Neuronal stem cell (in vitro differentiated cells): ENCODE data around the gene GLCCI1.
"Not testable (repeated sequence)": the region's sequence is repeated elsewhere in the genome, so short reads cannot be mapped to it uniquely, and the experiment has no call there.

Source experiments
- DNase-seq: peaks from one replicate; pipeline ENCODE4 v3.0.0-alpha.2; 2013; ENCODE audit warnings: low spot score
- H2AFZ ChIP-seq: one replicate; pipeline ENCODE4 v1.6.1; 2013; ENCODE audit warnings: mild to moderate bottlenecking, low read length, inconsistent platforms
- H2AK5ac ChIP-seq: 2 replicates; pipeline ENCODE4 v1.6.1; 2013; ENCODE audit warnings: low read depth, mild to moderate bottlenecking, inconsistent platforms, low read length, moderate library complexity, mixed read lengths
- H2BK120ac ChIP-seq: 2 replicates; pipeline ENCODE4 v1.6.1; 2013; ENCODE audit warnings: low read depth, mild to moderate bottlenecking, inconsistent platforms, low read length, moderate library complexity, mixed read lengths
- H2BK12ac ChIP-seq: one replicate; pipeline ENCODE4 v1.6.1; 2013; ENCODE audit warnings: low read length, inconsistent platforms
- H2BK15ac ChIP-seq: 2 replicates; pipeline ENCODE4 v1.6.1; 2013; ENCODE audit warnings: mild to moderate bottlenecking, low read length, inconsistent platforms, mixed read lengths
- H2BK5ac ChIP-seq: one replicate; pipeline ENCODE4 v1.6.1; 2013; ENCODE audit warnings: inconsistent platforms, mild to moderate bottlenecking, low read length, moderate library complexity
- H3K14ac ChIP-seq: one replicate; pipeline ENCODE4 v1.6.1; 2013; ENCODE audit warnings: low read length, inconsistent platforms
- H3K18ac ChIP-seq: 2 replicates; pipeline ENCODE4 v1.6.1; 2013; ENCODE audit warnings: low read length, inconsistent platforms
- H3K23ac ChIP-seq: 2 replicates; pipeline ENCODE4 v1.6.1; 2013; ENCODE audit warnings: low read depth, mild to moderate bottlenecking, mixed read lengths, low read length, inconsistent platforms; ENCODE audit not compliant: poor library complexity
- H3K27ac ChIP-seq: replicated peaks from 3 replicates; pipeline ENCODE4 v1.5.1; 2013; ENCODE audit warnings: low read length, inconsistent platforms
- H3K27me3 ChIP-seq, 3 experiments: 2 replicates each; pipeline ENCODE4 v1.6.1; 2013; ENCODE audit warnings: low read length in 3 of 3, mild to moderate bottlenecking in 2 of 3, inconsistent platforms in 1 of 3, low read depth in 1 of 3, mixed read lengths in 1 of 3, moderate library complexity in 1 of 3; ENCODE audit not compliant: control insufficient read depth in 3 of 3, insufficient read depth in 3 of 3
- H3K36me3 ChIP-seq, 2 donors: replicated peaks in 1 of 2; 2 replicates each; pipeline ENCODE4 v1.6.1; 2013; ENCODE audit warnings: low read length in 2 of 2; ENCODE audit not compliant: control insufficient read depth in 2 of 2, insufficient read depth in 2 of 2
- H3K4ac ChIP-seq: 2 replicates; pipeline ENCODE4 v1.6.1; 2013; ENCODE audit warnings: inconsistent platforms, mild to moderate bottlenecking, low read length, moderate library complexity
- H3K4me1 ChIP-seq, 2 donors: 1 replicate in 1 of 2; 2 replicates in 1 of 2; pipeline ENCODE4 v1.6.1; 2013; ENCODE audit warnings: low read length in 2 of 2, low read depth in 1 of 2; ENCODE audit not compliant: control insufficient read depth in 2 of 2, insufficient read depth in 1 of 2
- H3K4me2 ChIP-seq: one replicate; pipeline ENCODE4 v1.6.1; 2013; ENCODE audit warnings: mild to moderate bottlenecking, low read length, inconsistent platforms; ENCODE audit not compliant: insufficient read depth, poor library complexity, severe bottlenecking
- H3K4me3 ChIP-seq, 2 donors: 2 replicates each; pipeline ENCODE4 v1.5.1; 2013; ENCODE audit warnings: low read length in 2 of 2, mild to moderate bottlenecking in 2 of 2, inconsistent platforms in 1 of 2, moderate library complexity in 1 of 2
- H3K79me1 ChIP-seq: one replicate; pipeline ENCODE4 v1.6.1; 2013; ENCODE audit warnings: low read depth, mild to moderate bottlenecking, inconsistent platforms, low read length, moderate library complexity
- H3K9ac ChIP-seq: one replicate; pipeline ENCODE4 v1.6.1; 2013; ENCODE audit warnings: mild to moderate bottlenecking, low read depth, low read length, inconsistent platforms; ENCODE audit not compliant: poor library complexity
- H3K9me3 ChIP-seq, 2 donors: replicated peaks in 1 of 2; 2 replicates each; pipeline versions ENCODE3 to v1.6.1; 2013; ENCODE audit warnings: low read length in 2 of 2, mild to moderate bottlenecking in 2 of 2, inconsistent platforms in 1 of 2, low read depth in 1 of 2, mixed read lengths in 1 of 2, moderate library complexity in 1 of 2; ENCODE audit not compliant: control insufficient read depth in 2 of 2, insufficient read depth in 1 of 2
- H4K8ac ChIP-seq: one replicate; pipeline ENCODE4 v1.6.1; 2013; ENCODE audit warnings: low read depth, mild to moderate bottlenecking, inconsistent platforms, low read length, moderate library complexity
- H4K91ac ChIP-seq: one replicate; pipeline ENCODE4 v1.6.1; 2013; ENCODE audit warnings: low read length, low read depth, mild to moderate bottlenecking, inconsistent platforms; ENCODE audit not compliant: poor library complexity
- WGBS, 2 donors: extraction: QIAGEN DNeasy Blood & Tissue Kit; methylation state at CpG; one replicate each; pipeline ENCODE4 v1.1.7; 2013; ENCODE audit warnings: missing lambda C conversion rate in 2 of 2, mixed read lengths in 1 of 2; ENCODE audit not compliant: insufficient read length in 2 of 2, insufficient replicate concordance in 1 of 2; ENCODE audit errors: extremely low coverage in 2 of 2; 5-methylcytosine and 5-hydroxymethylcytosine counted together

GLCCI1 gene

DNA sequence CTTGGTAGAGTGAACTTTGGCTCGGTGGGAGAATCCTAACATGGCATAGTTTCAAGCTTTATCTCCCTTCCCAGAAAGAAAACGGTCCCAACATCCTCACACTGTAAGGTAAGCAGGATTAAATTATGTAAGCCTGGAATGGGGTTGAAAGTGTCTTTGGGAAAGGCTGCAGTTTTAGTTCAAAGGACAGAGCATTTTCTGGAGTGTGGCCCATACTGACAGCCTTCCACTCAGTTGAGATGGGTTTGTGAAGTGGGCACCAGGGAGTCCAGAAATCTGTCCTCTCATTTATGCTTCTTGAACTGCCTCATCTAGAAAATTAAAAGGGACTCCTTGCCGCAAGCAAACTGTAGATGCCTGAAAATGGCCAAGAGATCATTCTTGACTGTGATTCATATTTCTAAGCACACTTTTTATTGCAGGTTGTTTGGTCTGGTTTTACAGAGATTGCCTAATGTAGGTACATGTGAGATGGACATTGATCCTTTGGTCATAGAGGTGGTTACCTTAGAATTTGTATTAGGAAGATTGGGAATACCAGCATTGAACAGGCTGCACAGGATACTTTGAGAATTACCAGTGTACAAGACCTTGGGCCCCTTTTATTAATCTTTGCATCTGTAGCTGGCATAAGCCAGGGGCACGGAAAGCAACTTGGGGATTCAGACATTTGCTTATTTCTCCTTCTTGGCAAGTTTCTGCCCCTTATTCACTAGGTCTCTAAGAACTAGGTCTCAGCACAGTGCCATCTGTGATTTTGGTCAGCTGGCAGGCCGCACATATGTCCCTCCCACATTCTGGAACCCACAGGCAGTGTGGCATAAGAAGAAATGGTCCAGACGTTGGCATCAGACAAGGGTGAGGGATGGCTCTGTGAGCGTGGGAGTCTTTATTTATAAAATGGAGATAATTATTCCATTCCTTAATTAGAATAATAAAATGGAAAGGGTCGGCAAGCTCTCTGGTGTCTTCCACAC is 125.9 kb downstream of the GLCCI1 start:
- Histone ChIP-seq H2BK15ac (no peak overlapping the region), H3K9ac (no peak overlapping the region), H2BK12ac (no peak overlapping the region), H3K4me1 (no peaks in the 10 kb centered on the region), H3K79me1 (no peaks in the 10 kb centered on the region), H2AFZ (no peak overlapping the region), H2BK120ac (no peak overlapping the region), H4K91ac (no peak overlapping the region), H3K14ac (no peak overlapping the region), H3K4ac (no peak overlapping the region), H2BK5ac (no peak overlapping the region), H3K9me3 (peaks cover 0 to 4% of the 10 kb centered on the region in 2 donors), H3K4me3 (no peak overlapping the region), H3K27me3 (no peaks in the 10 kb centered on the region), H3K4me2 (no peak overlapping the region), H2AK5ac (no peak overlapping the region), H3K23ac (no peak overlapping the region), H4K8ac (no peak overlapping the region), H3K27ac (no peak overlapping the region), H3K18ac (no peak overlapping the region), H3K36me3 (peaks cover 0 to 5% of the 10 kb centered on the region in 2 donors)
- WGBS, 2 donors: no CpG with 5 or more reads among the region's 8 CpGs
- DNase-seq: no peak

GRCh38 chr7:8101292-8101691 is 132.7 kb downstream of the GLCCI1 start:
- H2BK12ac ChIP-seq, DNase-seq, H3K4ac ChIP-seq, H3K79me1 ChIP-seq, H3K18ac ChIP-seq, H4K8ac ChIP-seq, H3K4me1 ChIP-seq, H3K23ac ChIP-seq, H3K27me3 ChIP-seq, H3K9me3 ChIP-seq, H3K9ac ChIP-seq, H2AFZ ChIP-seq, H3K14ac ChIP-seq, H3K27ac ChIP-seq, H3K4me3 ChIP-seq, H2BK120ac ChIP-seq, H2BK15ac ChIP-seq, H2BK5ac ChIP-seq, H2AK5ac ChIP-seq, H3K36me3 ChIP-seq, H4K91ac ChIP-seq, H3K4me2 ChIP-seq: not testable (repeated sequence)
- whole genome bisulfite sequencing, 2 donors: no CpG with 5 or more reads among the region's 4 CpGs

GRCh38 chr7:8103282-8103681 is 134.7 kb downstream of the GLCCI1 start:
- Histone ChIP-seq H3K23ac (peak overlapping the region; percentile 76), H3K4ac (no peak overlapping the region), H2AFZ (no peak overlapping the region), H4K91ac (no peak overlapping the region), H3K9me3 (no peaks in the 10 kb centered on the region), H3K79me1 (no peaks in the 10 kb centered on the region), H3K27ac (no peak overlapping the region), H3K4me3 (peak overlapping the region in 1 of 2 donors; percentile 39), H3K4me2 (no peak overlapping the region), H3K4me1 (no peaks in the 10 kb centered on the region), H3K14ac (no peak overlapping the region), H3K18ac (no peak overlapping the region), H2BK15ac (no peak overlapping the region), H4K8ac (no peak overlapping the region), H2AK5ac (peak overlapping the region; percentile 37), H3K36me3 (no peaks in the 10 kb centered on the region), H3K27me3 (no peaks in the 10 kb centered on the region), H2BK120ac (no peak overlapping the region), H3K9ac (no peak overlapping the region), H2BK12ac (no peak overlapping the region), H2BK5ac (no peak overlapping the region)
- no CpG with 5 or more reads among the region's 9 CpGs for WGBS, 2 donors
- no peak for DNase-seq

DNA sequence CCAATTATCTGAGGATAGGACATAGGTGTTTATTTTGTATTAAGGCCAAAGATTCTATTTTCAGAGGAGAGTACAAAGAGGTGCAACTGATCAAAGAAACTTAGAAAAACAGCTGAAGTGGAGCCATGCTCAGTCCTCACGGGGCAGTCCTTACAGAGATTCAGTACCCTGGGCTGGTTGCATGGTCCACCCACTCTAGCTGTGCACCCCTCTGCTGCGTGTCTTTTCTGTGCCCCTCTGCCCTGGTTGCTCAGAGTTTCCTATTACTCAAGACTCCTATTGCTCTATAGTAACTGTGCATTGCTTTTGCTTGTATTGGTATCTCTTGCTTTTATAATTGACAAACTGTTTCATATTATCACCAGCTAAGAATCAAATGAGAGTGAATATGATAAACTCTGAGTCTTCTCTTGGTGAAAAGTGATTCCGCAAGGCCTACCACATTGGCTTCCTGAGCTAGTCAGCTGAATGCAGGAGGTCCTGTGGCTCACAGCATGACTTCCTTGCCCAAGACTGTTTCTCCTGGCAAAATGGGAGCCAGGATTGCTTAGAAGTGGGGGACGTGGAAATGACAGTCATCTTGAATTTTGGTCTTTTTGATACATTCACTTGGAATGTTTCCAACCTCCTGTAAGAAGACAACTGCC is 137.0 kb downstream of the GLCCI1 start:
- H3K23ac ChIP-seq: no peak overlapping the region
- H3K4me1 ChIP-seq: no peaks in the 10 kb centered on the region
- H2BK120ac ChIP-seq: no peak overlapping the region
- no peaks in the 10 kb centered on the region for H3K36me3 ChIP-seq
- H3K27me3 ChIP-seq: no peaks in the 10 kb centered on the region
- no peak overlapping the region for H2BK12ac ChIP-seq
- H3K79me1 ChIP-seq: no peaks in the 10 kb centered on the region
- H3K4me3 ChIP-seq: no peak overlapping the region
- H2AK5ac ChIP-seq: no peak overlapping the region
- H2AFZ ChIP-seq: peak overlapping the region; percentile 35
- no peak overlapping the region for H2BK5ac ChIP-seq
- H4K8ac ChIP-seq: no peak overlapping the region
- H3K4me2 ChIP-seq: no peak overlapping the region
- no peak overlapping the region for H2BK15ac ChIP-seq
- no peaks in the 10 kb centered on the region for H3K9me3 ChIP-seq
- no peak overlapping the region for H3K4ac ChIP-seq
- H3K18ac ChIP-seq: no peak overlapping the region
- H4K91ac ChIP-seq: no peak overlapping the region
- no peak overlapping the region for H3K27ac ChIP-seq
- H3K14ac ChIP-seq: no peak overlapping the region
- DNase-seq: no peak
- no CpG with 5 or more reads among the region's 4 CpGs for WGBS, 2 donors
- H3K9ac ChIP-seq: no peak overlapping the region
